HepG2 (cell line): ENCODE data around the gene SCAF4. TPM values are rescaled to one million over a fixed set of nuclear protein-coding genes. Genes with fewer than 3 reads are reported as not detected.

Source experiments
- CEBPB ChIP-seq: IDR thresholded peaks from 2 replicates; pipeline ENCODE4 v1.6.1; 2011; ENCODE audit warnings: low read depth, low read length, improper control_type of control experiment, borderline replicate concordance
- MXI1 ChIP-seq: IDR thresholded peaks from 3 replicates; pipeline ENCODE4 v1.6.1; 2012; ENCODE audit warnings: low read depth, low read length, inconsistent platforms, borderline replicate concordance
- NONO ChIP-seq, 2 experiments: fragments of 450-650 bp in 1 of 2; sonication (generic) in 1 of 2; formaldehyde crosslinking in 1 of 2; IDR thresholded peaks in 1 of 2; conservative IDR thresholded peaks in 1 of 2; 2 replicates each; pipeline versions ENCODE4 v1.6.1 to v1.8.0; 2017 to 2022; ENCODE audit warnings: mild to moderate bottlenecking in 1 of 2, missing genetic modification reagents in 1 of 2, moderate library complexity in 1 of 2
- PCBP2 ChIP-seq: fragments of 200-400 bp; formaldehyde crosslinking; optimal IDR thresholded peaks from 2 replicates; pipeline ENCODE3; 2018; ENCODE audit warnings: low read length, low read depth; ENCODE audit not compliant: poor library complexity, severe bottlenecking
- PRPF4 ChIP-seq: fragments of 200-400 bp; formaldehyde crosslinking; IDR thresholded peaks from 2 replicates; pipeline ENCODE4 v1.6.1; 2016; ENCODE audit warnings: low read length, low read depth; ENCODE audit not compliant: poor library complexity, severe bottlenecking
- THAP11 ChIP-seq: IDR thresholded peaks from 2 replicates; pipeline ENCODE4 v1.6.1; 2016; ENCODE audit warnings: missing biosample characterization, missing genetic modification reagents
- U2AF1 ChIP-seq: fragments of 200-400 bp; formaldehyde crosslinking; optimal IDR thresholded peaks from 2 replicates; pipeline ENCODE3; 2017; ENCODE audit warnings: mild to moderate bottlenecking, low read depth, low read length
- ZBTB1 ChIP-seq: sonication (generic); formaldehyde crosslinking; IDR thresholded peaks from 2 replicates; pipeline ENCODE4 v1.4.0; 2020; ENCODE audit warnings: missing genetic modification reagents, borderline replicate concordance
- ZBTB4 ChIP-seq: sonication (generic); formaldehyde crosslinking; IDR thresholded peaks from 2 replicates; pipeline ENCODE4 v1.4.0; 2020; ENCODE audit warnings: missing genetic modification reagents, mild to moderate bottlenecking, borderline replicate concordance
- ZBTB8A ChIP-seq: sonication (generic); formaldehyde crosslinking; IDR thresholded peaks from 2 replicates; pipeline ENCODE4 v1.4.0; 2020; ENCODE audit warnings: mild to moderate bottlenecking, low read depth, missing genetic modification reagents, borderline replicate concordance
- ZNF512 ChIP-seq: sonication (generic); formaldehyde crosslinking; IDR thresholded peaks from 2 replicates; pipeline ENCODE4 v1.4.0; 2020; ENCODE audit warnings: mild to moderate bottlenecking, missing genetic modification reagents
- ZNF619 ChIP-seq: sonication (generic); formaldehyde crosslinking; IDR thresholded peaks from 2 replicates; pipeline ENCODE4 v1.4.0; 2020; ENCODE audit warnings: mild to moderate bottlenecking, missing genetic modification reagents
- ZNF678 ChIP-seq: sonication (generic); formaldehyde crosslinking; IDR thresholded peaks from 2 replicates; pipeline ENCODE4 v1.4.0; 2020; ENCODE audit warnings: mild to moderate bottlenecking, missing genetic modification reagents
- ZNF768 ChIP-seq: sonication (generic); formaldehyde crosslinking; IDR thresholded peaks from 2 replicates; pipeline ENCODE4 v1.4.0; 2020; ENCODE audit warnings: missing genetic modification reagents
- ZNF790 ChIP-seq: sonication (generic); formaldehyde crosslinking; IDR thresholded peaks from 2 replicates; pipeline ENCODE4 v1.8.0; 2022; ENCODE audit warnings: missing genetic modification reagents, mild to moderate bottlenecking, borderline replicate concordance
- ZNF883 ChIP-seq: sonication (generic); formaldehyde crosslinking; IDR thresholded peaks from 2 replicates; pipeline ENCODE4 v1.5.1; 2020; ENCODE audit warnings: mild to moderate bottlenecking, missing genetic modification reagents; ENCODE audit errors: not compliant biosample characterization
- ZSCAN25 ChIP-seq: sonication (generic); formaldehyde crosslinking; IDR thresholded peaks from 2 replicates; pipeline ENCODE4 v1.8.0; 2022; ENCODE audit warnings: mild to moderate bottlenecking, missing genetic modification reagents
- polyA plus RNA-seq, 8 experiments: library from polyadenylated mRNA; depleted of rRNA in 3 of 8; stranded (reverse) in 7 of 8; unstranded in 1 of 8; fragments of >200 nt; fragmentation: Illumina TruSeq in 4 of 8; extraction: Trizol in 4 of 8; gene quantifications; 2 replicates each; pipeline versions ENCODE4 v1.2.1 to v1.2.3, GENCODE V29; 2011 to 2016; ENCODE audit warnings: low read depth in 4 of 8, missing spikeins in 1 of 8, mixed read lengths in 1 of 8; ENCODE audit not compliant: insufficient read depth in 1 of 8
- total RNA-seq, 5 experiments: library from RNA; depleted of rRNA; stranded (reverse); fragments of >200 nt; fragmentation: Illumina TruSeq; extraction: Trizol; gene quantifications; 2 replicates each; pipeline ENCODE4 v1.2.3, GENCODE V29; 2016; ENCODE audit warnings: low read depth in 1 of 5
- TF ChIP-seq, protein P1 (sequence below): sonication (generic); formaldehyde crosslinking; conservative IDR thresholded peaks from 2 replicates; pipeline ENCODE4 v1.8.1; 2023; ENCODE audit warnings: missing genetic modification reagents
- TF ChIP-seq, protein P2 (sequence below): sonication (generic); formaldehyde crosslinking; IDR thresholded peaks from 2 replicates; pipeline ENCODE4 v1.9.0; 2021; ENCODE audit warnings: missing genetic modification reagents, borderline replicate concordance

The SCAF4 gene
- total and polyA plus RNA-seq, 2 of the 13 experiments (the other 11 are each of a cell fraction or from before 2014, with no cell fraction given) = 9.1 to 11.5 TPM

- TF ChIP-seq MXI1 (peak; percentile 36; the same call in 1 of the 3 replicates), CEBPB (no peak), PRPF4 (no peak), ZNF678 (CRISPR knock-in tag) (no peak; the same call in 1 of the 2 replicates), ZNF768 (CRISPR knock-in tag) (peak; percentile 40; the same call in 1 of the 2 replicates), ZNF619 (CRISPR knock-in tag) (no peak), ZBTB4 (CRISPR knock-in tag) (no peak), THAP11 (CRISPR knock-in tag) (peak; percentile 68), ZBTB8A (CRISPR knock-in tag) (no peak), U2AF1 (no peak), PCBP2 (no peak), NONO (IDR thresholded peaks at IDR 0.05) (no peak), NONO (CRISPR knock-in tag; conservative IDR thresholded peaks at IDR 0.05) (peak; percentile 51), ZNF512 (CRISPR knock-in tag) (no peak), ZNF883 (peak; percentile 29), ZSCAN25 (peak; percentile 57), ZBTB1 (CRISPR knock-in tag) (no peak), ZNF790 (peak; percentile 73; the same call in 1 of the 2 replicates)
- TF ChIP-seq, protein P1, sequence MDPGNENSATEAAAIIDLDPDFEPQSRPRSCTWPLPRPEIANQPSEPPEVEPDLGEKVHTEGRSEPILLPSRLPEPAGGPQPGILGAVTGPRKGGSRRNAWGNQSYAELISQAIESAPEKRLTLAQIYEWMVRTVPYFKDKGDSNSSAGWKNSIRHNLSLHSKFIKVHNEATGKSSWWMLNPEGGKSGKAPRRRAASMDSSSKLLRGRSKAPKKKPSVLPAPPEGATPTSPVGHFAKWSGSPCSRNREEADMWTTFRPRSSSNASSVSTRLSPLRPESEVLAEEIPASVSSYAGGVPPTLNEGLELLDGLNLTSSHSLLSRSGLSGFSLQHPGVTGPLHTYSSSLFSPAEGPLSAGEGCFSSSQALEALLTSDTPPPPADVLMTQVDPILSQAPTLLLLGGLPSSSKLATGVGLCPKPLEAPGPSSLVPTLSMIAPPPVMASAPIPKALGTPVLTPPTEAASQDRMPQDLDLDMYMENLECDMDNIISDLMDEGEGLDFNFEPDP = no peak
- TF ChIP-seq, protein P2, sequence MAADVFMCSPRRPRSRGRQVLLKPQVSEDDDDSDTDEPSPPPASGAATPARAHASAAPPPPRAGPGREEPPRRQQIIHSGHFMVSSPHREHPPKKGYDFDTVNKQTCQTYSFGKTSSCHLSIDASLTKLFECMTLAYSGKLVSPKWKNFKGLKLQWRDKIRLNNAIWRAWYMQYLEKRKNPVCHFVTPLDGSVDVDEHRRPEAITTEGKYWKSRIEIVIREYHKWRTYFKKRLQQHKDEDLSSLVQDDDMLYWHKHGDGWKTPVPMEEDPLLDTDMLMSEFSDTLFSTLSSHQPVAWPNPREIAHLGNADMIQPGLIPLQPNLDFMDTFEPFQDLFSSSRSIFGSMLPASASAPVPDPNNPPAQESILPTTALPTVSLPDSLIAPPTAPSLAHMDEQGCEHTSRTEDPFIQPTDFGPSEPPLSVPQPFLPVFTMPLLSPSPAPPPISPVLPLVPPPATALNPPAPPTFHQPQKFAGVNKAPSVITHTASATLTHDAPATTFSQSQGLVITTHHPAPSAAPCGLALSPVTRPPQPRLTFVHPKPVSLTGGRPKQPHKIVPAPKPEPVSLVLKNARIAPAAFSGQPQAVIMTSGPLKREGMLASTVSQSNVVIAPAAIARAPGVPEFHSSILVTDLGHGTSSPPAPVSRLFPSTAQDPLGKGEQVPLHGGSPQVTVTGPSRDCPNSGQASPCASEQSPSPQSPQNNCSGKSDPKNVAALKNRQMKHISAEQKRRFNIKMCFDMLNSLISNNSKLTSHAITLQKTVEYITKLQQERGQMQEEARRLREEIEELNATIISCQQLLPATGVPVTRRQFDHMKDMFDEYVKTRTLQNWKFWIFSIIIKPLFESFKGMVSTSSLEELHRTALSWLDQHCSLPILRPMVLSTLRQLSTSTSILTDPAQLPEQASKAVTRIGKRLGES (CRISPR knock-in tag) = no peak
Measured at GRCh38 chr21:31731857-31732596, at the start of gene SCAF4 (continued).
